IMR-90 (cell line): ENCODE measurements around the gene NCKAP5. TPM values are rescaled to one million over a fixed set of nuclear protein-coding genes. Genes with fewer than 3 reads are reported as not detected.

Experiments used
- ATAC-seq: fragments of 200-7000 bp; cut with Tn5 transposase; 2 replicates; pipeline ENCODE4 v1.9.1; 2020; ENCODE audit warnings: low read depth, mild to moderate bottlenecking, moderate library complexity
- BruUV-seq: library from RNA; stranded (reverse); fragments of 400-500 nt; replicated peaks from 2 replicates; lab custom pipeline; 2021; lab: Mats Ljungman, UMichigan
- CTCF ChIA-PET: fragments of 300-600 bp; formaldehyde crosslinking; extraction: SDS; loops from one replicate; lab custom pipeline; 2021; ENCODE audit warnings: antibody characterized with exemption; lab: Yijun Ruan, JAX
- POLR2A ChIA-PET: fragments of 300-600 bp; sonication (Branson Sonifier 250); formaldehyde crosslinking; loops from one replicate; lab custom pipeline; 2022; ENCODE audit warnings: antibody characterized with exemption; ENCODE audit not compliant: unreplicated experiment; lab: Charles Lee
- DNase-seq: peaks from one replicate; pipeline ENCODE4 v3.0.0; 2013
- H2AFZ ChIP-seq: replicated peaks from 2 replicates; pipeline ENCODE3; 2013; ENCODE audit warnings: low read length, mild to moderate bottlenecking; ENCODE audit not compliant: poor library complexity
- H2AK5ac ChIP-seq: 2 replicates; pipeline ENCODE4 v1.6.1; 2013; ENCODE audit warnings: low read depth, low read length, inconsistent platforms
- H2AK9ac ChIP-seq: replicated peaks from 2 replicates; pipeline ENCODE3; 2013; ENCODE audit warnings: mild to moderate bottlenecking, low read depth, low read length, moderate library complexity; ENCODE audit not compliant: poor library complexity
- H2BK120ac ChIP-seq: 2 replicates; pipeline ENCODE4 v1.6.1; 2013; ENCODE audit warnings: low read depth, low read length, inconsistent platforms
- H2BK15ac ChIP-seq: 3 replicates; pipeline ENCODE4 v1.6.1; 2013; ENCODE audit warnings: low read depth, low read length, inconsistent platforms
- H2BK20ac ChIP-seq: 2 replicates; pipeline ENCODE4 v1.6.1; 2013; ENCODE audit warnings: low read depth, mild to moderate bottlenecking, inconsistent platforms, low read length, moderate library complexity
- H2BK5ac ChIP-seq: 2 replicates; pipeline ENCODE4 v1.6.1; 2013; ENCODE audit warnings: mild to moderate bottlenecking, low read depth, low read length, inconsistent platforms; ENCODE audit not compliant: poor library complexity, severe bottlenecking
- H3K14ac ChIP-seq: replicated peaks from 2 replicates; pipeline ENCODE4 v1.6.1; 2013; ENCODE audit warnings: low read depth, low read length, inconsistent platforms
- H3K18ac ChIP-seq: 2 replicates; pipeline ENCODE4 v1.6.1; 2013; ENCODE audit warnings: low read depth, low read length, control low read depth
- H3K23ac ChIP-seq: 2 replicates; pipeline ENCODE4 v1.6.1; 2013; ENCODE audit warnings: low read depth, low read length, inconsistent platforms
- H3K27ac ChIP-seq: 2 replicates; pipeline ENCODE4 v1.5.1; 2013; ENCODE audit warnings: mild to moderate bottlenecking, control low read depth, low read length; ENCODE audit not compliant: insufficient read depth
- H3K27me3 ChIP-seq: 2 replicates; pipeline ENCODE4 v1.6.1; 2013; ENCODE audit warnings: low read length; ENCODE audit not compliant: control insufficient read depth, insufficient read depth
- H3K36me3 ChIP-seq: 2 replicates; pipeline ENCODE4 v1.6.1; 2013; ENCODE audit warnings: low read length, mixed read lengths; ENCODE audit not compliant: control insufficient read depth, insufficient read depth
- H3K4ac ChIP-seq: 2 replicates; pipeline ENCODE4 v1.6.1; 2013; ENCODE audit warnings: low read depth, low read length, inconsistent platforms
- H3K4me1 ChIP-seq: 2 replicates; pipeline ENCODE4 v1.6.1; 2013; ENCODE audit warnings: low read length, mixed read lengths; ENCODE audit not compliant: control insufficient read depth, insufficient read depth
- H3K4me2 ChIP-seq: 2 replicates; pipeline ENCODE4 v1.6.1; 2013; ENCODE audit warnings: low read depth, mild to moderate bottlenecking, control low read depth, low read length, moderate library complexity
- H3K4me3 ChIP-seq: 2 replicates; pipeline ENCODE4 v1.5.1; 2013; ENCODE audit warnings: low read depth, mild to moderate bottlenecking, control low read depth, low read length, moderate library complexity; ENCODE audit not compliant: insufficient read depth
- H3K56ac ChIP-seq: 2 replicates; pipeline ENCODE4 v1.6.1; 2013; ENCODE audit warnings: low read length, inconsistent platforms; ENCODE audit not compliant: insufficient read depth; ENCODE audit errors: extremely low read depth
- H3K79me1 ChIP-seq, 2 experiments: 2 replicates each; pipeline ENCODE4 v1.6.1; 2013; ENCODE audit warnings: low read length in 2 of 2, inconsistent platforms in 1 of 2, low read depth in 1 of 2
- H3K9ac ChIP-seq: 2 replicates; pipeline ENCODE4 v1.6.1; 2013; ENCODE audit warnings: low read depth, low read length, control low read depth
- H3K9me1 ChIP-seq: 2 replicates; pipeline ENCODE4 v1.6.1; 2013; ENCODE audit warnings: low read length, inconsistent platforms; ENCODE audit not compliant: insufficient read depth
- H3K9me3 ChIP-seq: 2 replicates; pipeline ENCODE4 v1.6.1; 2013; ENCODE audit warnings: low read length; ENCODE audit not compliant: control insufficient read depth, insufficient read depth
- H4K20me1 ChIP-seq: 2 replicates; pipeline ENCODE4 v1.6.1; 2013; ENCODE audit warnings: low read length, inconsistent platforms; ENCODE audit not compliant: insufficient read depth
- H4K5ac ChIP-seq: 2 replicates; pipeline ENCODE4 v1.6.1; 2013; ENCODE audit warnings: mild to moderate bottlenecking, low read depth, low read length, control low read depth
- H4K8ac ChIP-seq, 2 experiments: 2 replicates each; pipeline ENCODE4 v1.6.1; 2013; ENCODE audit warnings: low read depth in 2 of 2, low read length in 2 of 2, control low read depth in 1 of 2, inconsistent platforms in 1 of 2
- H4K91ac ChIP-seq: 2 replicates; pipeline ENCODE4 v1.6.1; 2013; ENCODE audit warnings: low read depth, low read length, inconsistent platforms; ENCODE audit not compliant: insufficient read depth
- BHLHE40 ChIP-seq: fragments of 150-350 bp; IDR thresholded peaks from 2 replicates; pipeline ENCODE4 v1.6.1; 2016; ENCODE audit warnings: mild to moderate bottlenecking, low read depth, low read length
- FOS ChIP-seq: fragments of 150-350 bp; IDR thresholded peaks from 2 replicates; pipeline ENCODE4 v1.6.1; 2016; ENCODE audit warnings: low read depth, low read length
- POLR2A ChIP-seq: IDR thresholded peaks from 2 replicates; pipeline ENCODE4 v1.6.1; 2012; ENCODE audit warnings: mild to moderate bottlenecking, low read depth, low read length
- dilution Hi-C: fragments of 300-500 bp; cut with HindIII; formaldehyde crosslinking; loops from one replicate; pipeline ENCODE4 v1.14.3; 2018; ENCODE audit warnings: low sequenced_read_pairs; ENCODE audit not compliant: unreplicated experiment
- in situ Hi-C: fragments of 300-500 bp; cut with MboI; formaldehyde crosslinking; loops from 3 replicates; pipeline ENCODE4 v1.14.3; 2019; ENCODE audit warnings: low sequenced_read_pairs, inconsistent platforms, mixed read lengths
- intact Hi-C: fragments of 100-400 bp; cut with micrococcal nuclease; formaldehyde crosslinking; loops from 2 replicates; pipeline ENCODE4 v1.10.0; 2022
- polyA plus RNA-seq, 3 experiments: library from polyadenylated mRNA; depleted of rRNA; stranded (reverse); fragments of >200 nt; gene quantifications; 2 replicates each; pipeline ENCODE4 v1.2.3, GENCODE V29; 2012; ENCODE audit warnings: low replicate concordance in 1 of 3
- total RNA-seq: library from RNA; depleted of rRNA; stranded (reverse); fragments of >200 nt; gene quantifications from 2 replicates; pipeline ENCODE4 v1.2.3, GENCODE V29; 2012
- TF ChIP-seq, protein P1 (sequence below): conservative IDR thresholded peaks from 2 replicates; pipeline ENCODE4 v1.5.1; 2012; ENCODE audit warnings: mild to moderate bottlenecking, low read depth, low read length, improper control_type of control experiment

Gene NCKAP5
- total and polyA plus RNA-seq, 2 of the 4 experiments (the other 2 are of a cell fraction) = 2.7 to 3.9 TPM

DNA sequence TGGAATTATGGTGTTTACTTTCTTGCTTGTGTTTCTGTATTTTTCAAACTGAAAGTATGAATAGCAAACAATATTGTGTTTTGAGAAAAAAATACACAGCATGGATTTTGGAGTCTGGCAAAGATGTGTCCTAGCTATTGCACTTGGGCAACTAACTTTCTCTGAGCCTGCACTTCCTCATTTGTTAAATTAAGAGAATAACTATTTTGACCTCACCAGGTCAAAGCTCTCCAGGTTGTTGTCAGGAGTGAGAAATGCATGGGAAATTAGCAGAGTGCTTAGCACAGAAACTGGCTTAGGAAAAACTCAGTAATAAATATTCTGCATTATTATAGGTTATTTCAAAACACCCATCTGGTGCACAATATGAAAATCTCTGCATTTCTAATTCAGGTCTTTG lies 926.4 kb downstream of the NCKAP5 start:
- Histone ChIP-seq H3K9me1 (peaks cover 14% of the 10 kb centered on the region), H4K91ac (no peak overlapping the region), H3K4me3 (no peak overlapping the region), H3K4ac (no peak overlapping the region), H4K8ac (no peak overlapping the region), H2AK5ac (no peak overlapping the region), H3K36me3 (peaks cover 19% of the 10 kb centered on the region), H3K27me3 (no peaks in the 10 kb centered on the region), H2BK120ac (no peak overlapping the region), H2AK9ac (no peak overlapping the region), H2BK20ac (no peak overlapping the region), H3K4me1 (peaks cover 6% of the 10 kb centered on the region; the same call in 1 of the 2 replicates), H3K4me2 (no peak overlapping the region), H3K9me3 (no peaks in the 10 kb centered on the region), H4K5ac (no peak overlapping the region), H3K18ac (no peak overlapping the region), H3K23ac (no peak overlapping the region), H4K20me1 (no peaks in the 10 kb centered on the region; the same call in 1 of the 2 replicates), H2BK5ac (no peak overlapping the region), H3K27ac (no peak overlapping the region), H2AFZ (no peak overlapping the region), H3K14ac (no peak overlapping the region), H3K56ac (no peak overlapping the region), H3K79me1 (peaks cover 4 to 25% of the 10 kb centered on the region in 2 experiments; a peak in 2 of 4 replicates), H2BK15ac (no peak overlapping the region), H3K9ac (no peak overlapping the region)
- TF ChIP-seq POLR2A (no peak), FOS (no peak), BHLHE40 (no peak)
- TF ChIP-seq, protein P1, sequence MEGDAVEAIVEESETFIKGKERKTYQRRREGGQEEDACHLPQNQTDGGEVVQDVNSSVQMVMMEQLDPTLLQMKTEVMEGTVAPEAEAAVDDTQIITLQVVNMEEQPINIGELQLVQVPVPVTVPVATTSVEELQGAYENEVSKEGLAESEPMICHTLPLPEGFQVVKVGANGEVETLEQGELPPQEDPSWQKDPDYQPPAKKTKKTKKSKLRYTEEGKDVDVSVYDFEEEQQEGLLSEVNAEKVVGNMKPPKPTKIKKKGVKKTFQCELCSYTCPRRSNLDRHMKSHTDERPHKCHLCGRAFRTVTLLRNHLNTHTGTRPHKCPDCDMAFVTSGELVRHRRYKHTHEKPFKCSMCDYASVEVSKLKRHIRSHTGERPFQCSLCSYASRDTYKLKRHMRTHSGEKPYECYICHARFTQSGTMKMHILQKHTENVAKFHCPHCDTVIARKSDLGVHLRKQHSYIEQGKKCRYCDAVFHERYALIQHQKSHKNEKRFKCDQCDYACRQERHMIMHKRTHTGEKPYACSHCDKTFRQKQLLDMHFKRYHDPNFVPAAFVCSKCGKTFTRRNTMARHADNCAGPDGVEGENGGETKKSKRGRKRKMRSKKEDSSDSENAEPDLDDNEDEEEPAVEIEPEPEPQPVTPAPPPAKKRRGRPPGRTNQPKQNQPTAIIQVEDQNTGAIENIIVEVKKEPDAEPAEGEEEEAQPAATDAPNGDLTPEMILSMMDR = no peak
- dilution Hi-C loops (no loop called here), in situ Hi-C loops (no loop called here), intact Hi-C loops (loop anchor here (10.0 kb wide), 1 partner anchor 363 kb away; no protein-coding TSS in a partner anchor)
- BruUV-seq = no TSS peak
- ATAC-seq (no peak), DNase-seq (no peak)
- CTCF ChIA-PET = interaction anchor here (1.4 kb wide), 1 partner anchor 9 kb away, joined by 3 read pairs; no protein-coding TSS in a partner anchor
- POLR2A ChIA-PET = no interaction called here
